Brain microvascular endothelial cell (primary cell): ENCODE measurements around the gene NLRC3.

Experiments
- DNase-seq: peaks from one replicate; pipeline ENCODE4 v3.0.0-alpha.2; 2020
- H3K27ac ChIP-seq: fragments of 250-450 bp; sonication (Bioruptor Pico); 2 replicates; pipeline ENCODE4 v1.5.1; 2020; ENCODE audit warnings: mild to moderate bottlenecking, moderate library complexity
- H3K27me3 ChIP-seq: fragments of 250-450 bp; sonication (Bioruptor Pico); replicated peaks from 2 replicates; pipeline ENCODE4 v1.5.1; 2020; ENCODE audit warnings: mild to moderate bottlenecking
- H3K36me3 ChIP-seq: fragments of 250-450 bp; sonication (Bioruptor Pico); replicated peaks from 2 replicates; pipeline ENCODE4 v1.5.1; 2020; ENCODE audit warnings: mild to moderate bottlenecking
- H3K4me3 ChIP-seq: 2 replicates; pipeline ENCODE4 v1.5.1; 2011; ENCODE audit warnings: low read depth, mild to moderate bottlenecking, control low read depth, low read length, moderate library complexity
- in situ Hi-C: cut with HindIII; loops from 2 replicates; pipeline ENCODE4 v1.10.0; 2017; ENCODE audit warnings: low sequenced_read_pairs, low pct_ligation_motif_present
- TF ChIP-seq, protein P1 (sequence below): IDR thresholded peaks from 2 replicates; pipeline ENCODE4 v1.5.1; 2011; ENCODE audit warnings: low read depth, mild to moderate bottlenecking, moderate library complexity, low read length, control low read depth, inconsistent platforms; ENCODE audit errors: missing control alignments

Gene NLRC3

DNA sequence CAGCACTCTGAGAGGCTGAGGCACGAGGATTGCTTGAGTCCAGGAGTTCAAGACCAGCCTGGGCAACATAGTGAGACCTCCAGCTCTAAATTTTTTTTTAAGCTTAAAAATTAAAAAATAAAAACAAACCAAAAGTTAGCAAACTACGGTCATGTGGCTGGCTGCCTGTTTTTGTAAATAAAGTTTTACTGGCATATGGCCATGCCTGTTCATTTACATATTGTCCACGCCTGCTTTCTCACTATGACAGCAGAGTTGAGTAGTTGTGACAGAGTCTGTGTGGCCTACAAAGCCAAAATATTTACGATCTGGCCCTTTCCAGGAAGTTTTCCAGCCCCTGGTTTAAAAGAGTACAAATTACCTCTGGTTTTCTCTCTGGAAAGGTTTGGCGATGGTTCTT is 30.9 kb upstream of the NLRC3 start:
- TF ChIP-seq, protein P1, sequence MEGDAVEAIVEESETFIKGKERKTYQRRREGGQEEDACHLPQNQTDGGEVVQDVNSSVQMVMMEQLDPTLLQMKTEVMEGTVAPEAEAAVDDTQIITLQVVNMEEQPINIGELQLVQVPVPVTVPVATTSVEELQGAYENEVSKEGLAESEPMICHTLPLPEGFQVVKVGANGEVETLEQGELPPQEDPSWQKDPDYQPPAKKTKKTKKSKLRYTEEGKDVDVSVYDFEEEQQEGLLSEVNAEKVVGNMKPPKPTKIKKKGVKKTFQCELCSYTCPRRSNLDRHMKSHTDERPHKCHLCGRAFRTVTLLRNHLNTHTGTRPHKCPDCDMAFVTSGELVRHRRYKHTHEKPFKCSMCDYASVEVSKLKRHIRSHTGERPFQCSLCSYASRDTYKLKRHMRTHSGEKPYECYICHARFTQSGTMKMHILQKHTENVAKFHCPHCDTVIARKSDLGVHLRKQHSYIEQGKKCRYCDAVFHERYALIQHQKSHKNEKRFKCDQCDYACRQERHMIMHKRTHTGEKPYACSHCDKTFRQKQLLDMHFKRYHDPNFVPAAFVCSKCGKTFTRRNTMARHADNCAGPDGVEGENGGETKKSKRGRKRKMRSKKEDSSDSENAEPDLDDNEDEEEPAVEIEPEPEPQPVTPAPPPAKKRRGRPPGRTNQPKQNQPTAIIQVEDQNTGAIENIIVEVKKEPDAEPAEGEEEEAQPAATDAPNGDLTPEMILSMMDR, result no peak

DNA sequence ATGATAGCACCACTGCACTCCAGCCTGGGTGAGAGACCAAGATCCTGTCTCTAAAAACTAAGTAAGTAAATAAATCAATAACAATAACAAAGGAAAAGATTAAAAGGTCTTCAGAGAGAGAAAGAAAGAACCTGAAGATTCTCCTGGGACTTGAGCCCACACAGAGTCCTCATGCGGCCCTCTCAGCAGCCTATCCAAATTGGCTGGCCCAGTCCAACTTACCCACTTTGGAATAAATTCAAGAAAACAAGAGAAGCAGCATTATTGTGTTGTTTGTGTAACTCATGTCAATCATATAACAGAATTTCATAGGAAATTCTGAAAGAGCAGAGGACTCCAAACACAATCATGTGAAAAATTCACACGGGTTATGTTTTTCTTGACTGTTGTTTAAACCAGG is 30.4 kb upstream of the NLRC3 start:
- H3K27me3 ChIP-seq, result no peaks in the 10 kb centered on the region
- TF ChIP-seq, protein P1, result no peak
- DNase-seq, result no peak
- in situ Hi-C loops, result no loop called here
- no peak overlapping the region for H3K27ac ChIP-seq
- no peak overlapping the region for H3K4me3 ChIP-seq
- H3K36me3 ChIP-seq, result peaks cover 9% of the 10 kb centered on the region

More for the DNA sequence above, 30.9 kb upstream of the NLRC3 start:
- in situ Hi-C loops, result no loop called here
- no peaks in the 10 kb centered on the region for H3K27me3 ChIP-seq
- H3K36me3 ChIP-seq, result peaks cover 6% of the 10 kb centered on the region
- no peak for DNase-seq
- H3K27ac ChIP-seq, result no peak overlapping the region
- no peak overlapping the region for H3K4me3 ChIP-seq

DNA sequence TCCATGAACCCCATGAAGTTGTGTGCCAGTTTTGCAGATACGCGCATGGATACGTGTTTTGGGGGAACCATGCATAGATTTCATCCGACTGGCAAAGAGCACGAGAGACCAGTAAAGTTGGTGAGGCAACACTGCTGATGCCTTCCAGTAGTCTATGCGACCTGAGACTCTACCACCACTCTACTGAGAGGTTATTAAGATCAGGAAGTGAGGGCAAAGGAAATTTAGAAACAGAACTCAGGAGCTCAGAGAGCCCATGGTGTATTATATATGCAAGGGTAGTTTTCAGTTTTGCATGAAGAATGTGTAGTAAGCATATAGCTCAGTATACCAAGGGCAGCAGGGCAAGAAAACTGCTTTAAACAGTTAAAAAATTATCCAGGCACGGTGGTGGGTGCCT is 30.0 kb upstream of the NLRC3 start:
- TF ChIP-seq, protein P1, result no peak
- DNase-seq, result no peak
- H3K27ac ChIP-seq, result no peak overlapping the region
- in situ Hi-C loops, result no loop called here
- H3K4me3 ChIP-seq, result no peak overlapping the region
- H3K27me3 ChIP-seq, result no peaks in the 10 kb centered on the region
- H3K36me3 ChIP-seq, result peaks cover 9% of the 10 kb centered on the region

DNA sequence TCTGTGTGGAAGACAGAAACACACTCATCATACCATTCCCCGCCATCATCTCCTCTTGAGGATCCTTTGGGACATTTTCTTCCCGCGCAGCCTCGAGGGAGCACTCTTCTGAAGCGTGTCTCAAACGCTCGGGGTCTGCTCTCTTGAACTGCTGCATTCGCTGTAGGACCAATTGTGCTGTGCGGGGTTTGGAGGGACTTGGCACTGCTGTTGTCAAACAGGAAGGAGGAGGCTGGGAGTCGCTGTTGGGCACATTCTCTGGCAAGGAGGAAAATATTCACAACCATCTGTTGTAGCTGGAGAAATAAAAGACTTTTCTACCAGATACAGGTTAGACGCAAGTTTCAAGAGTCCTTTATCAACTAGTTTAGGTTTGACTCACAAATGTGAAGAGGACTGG is 29.2 kb upstream of the NLRC3 start:
- Histone ChIP-seq H3K4me3 (no peak overlapping the region), H3K27ac (no peak overlapping the region), H3K27me3 (no peaks in the 10 kb centered on the region), H3K36me3 (peaks cover 9% of the 10 kb centered on the region)
- no peak for DNase-seq
- in situ Hi-C loops, result no loop called here
- TF ChIP-seq, protein P1, result no peak

DNA sequence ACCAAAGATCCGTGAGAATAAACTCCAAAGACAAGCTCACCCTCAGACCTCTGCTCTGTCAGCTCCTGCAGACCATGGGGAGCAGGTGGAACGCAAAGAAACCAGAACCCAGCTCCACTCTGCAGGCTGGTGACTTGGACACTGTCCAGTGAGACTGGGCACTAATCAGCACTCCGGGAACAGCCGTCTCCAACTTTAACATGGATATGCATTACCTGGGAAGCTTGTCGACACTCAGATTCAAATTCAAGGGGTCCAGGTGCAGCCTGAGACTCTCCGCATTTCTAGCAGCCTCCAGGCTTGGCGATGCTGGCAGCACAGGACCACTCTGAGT is 25.1 kb upstream of the NLRC3 start:
- DNase-seq, result no peak
- Histone ChIP-seq H3K4me3 (no peak overlapping the region), H3K27ac (no peak overlapping the region), H3K27me3 (no peaks in the 10 kb centered on the region), H3K36me3 (peaks cover 19% of the 10 kb centered on the region)
- TF ChIP-seq, protein P1, result no peak
- in situ Hi-C loops, result no loop called here

DNA sequence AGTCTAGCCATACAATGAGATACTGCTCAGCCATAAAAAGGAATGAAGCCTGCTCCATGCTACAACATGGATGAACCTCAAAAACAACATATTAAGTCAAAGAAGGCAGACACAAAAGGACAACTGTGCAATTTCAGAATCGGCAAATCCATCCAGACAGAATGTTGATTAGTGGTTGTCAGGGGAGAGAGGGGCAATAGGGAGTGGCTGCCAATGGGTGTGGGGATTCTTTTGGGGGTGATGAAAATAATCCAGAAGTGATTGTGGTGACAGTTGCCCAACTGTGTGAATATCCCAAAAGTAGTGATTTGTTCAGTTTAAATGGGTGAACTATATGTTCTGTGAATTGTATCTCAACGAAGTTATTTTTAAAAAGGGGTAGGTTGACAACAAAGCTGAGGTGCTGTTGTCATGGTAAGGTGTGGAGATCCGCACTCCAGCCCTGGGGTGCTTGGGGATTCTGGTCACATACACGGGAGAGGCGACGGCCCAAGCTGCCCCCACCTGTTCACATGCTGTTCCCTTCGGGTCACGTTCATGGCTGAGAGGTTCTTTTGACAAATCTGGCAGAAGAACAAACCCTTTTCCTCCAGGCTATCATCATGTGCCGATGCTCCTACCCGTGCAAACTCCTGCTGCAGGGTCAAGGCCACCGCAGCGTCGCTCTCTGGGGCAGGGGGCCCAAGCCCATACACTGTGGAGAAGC is 24.6 kb upstream of the NLRC3 start:
- DNase-seq, result no peak
- Histone ChIP-seq H3K36me3 (peaks cover 19% of the 10 kb centered on the region), H3K4me3 (no peak overlapping the region), H3K27me3 (no peaks in the 10 kb centered on the region), H3K27ac (no peak overlapping the region)
- TF ChIP-seq, protein P1, result no peak
- in situ Hi-C loops, result no loop called here
